Heart left ventricle (tissue), 16 donors: ENCODE data around the gene LGALS3BP. TPM values are rescaled to one million over a fixed set of nuclear protein-coding genes. Genes with fewer than 3 reads are reported as not detected.

ENCODE experiments used
- ATAC-seq, 4 donors: fragments of 200-7000 bp; cut with Tn5 transposase; one replicate each; pipeline ENCODE4 v1.9.1; 2020 to 2022; ENCODE audit warnings: moderate library complexity in 4 of 4, mild to moderate bottlenecking in 3 of 4, moderate number of reproducible peaks in 1 of 4
- DNase-seq, 5 donors: peaks; one replicate each; pipeline ENCODE4 v3.0.0-alpha.2; 2020
- H3K27ac ChIP-seq, 12 donors: fragments of 200-600 bp; sonication (generic) in 4 of 12; one replicate each; pipeline versions ENCODE4 v1.5.0 to v1.8.0; 2016 to 2022; ENCODE audit warnings: mild to moderate bottlenecking in 2 of 12
- H3K27me3 ChIP-seq, 9 donors: fragments of 200-600 bp; sonication (generic) in 2 of 9; one replicate each; pipeline versions ENCODE4 v1.5.1 to v1.8.0; 2016 to 2022; ENCODE audit warnings: mild to moderate bottlenecking in 3 of 9
- H3K36me3 ChIP-seq, 9 donors: fragments of 200-600 bp; sonication (generic) in 2 of 9; one replicate each; pipeline versions ENCODE4 v1.5.0 to v1.8.0; 2018 to 2022; ENCODE audit warnings: mild to moderate bottlenecking in 2 of 9
- H3K4me1 ChIP-seq, 12 donors: fragments of 200-600 bp; sonication (generic) in 4 of 12; one replicate each; pipeline versions ENCODE4 v1.5.0 to v1.8.0; 2016 to 2022; ENCODE audit warnings: mild to moderate bottlenecking in 3 of 12
- H3K4me3 ChIP-seq, 12 donors: fragments of 200-600 bp; sonication (generic) in 4 of 12; one replicate each; pipeline versions ENCODE4 v1.5.0 to v1.8.0; 2017 to 2022; ENCODE audit warnings: mild to moderate bottlenecking in 9 of 12, moderate library complexity in 4 of 12
- H3K9me3 ChIP-seq, 12 donors: fragments of 200-600 bp; sonication (generic) in 4 of 12; one replicate each; pipeline versions ENCODE4 v1.5.0 to v1.8.0; 2016 to 2022; ENCODE audit warnings: mild to moderate bottlenecking in 1 of 12
- POLR2A ChIP-seq, 2 donors: fragments of 450-650 bp; IDR thresholded peaks; one replicate each; pipeline ENCODE4 v1.6.1; 2017; ENCODE audit warnings: antibody characterized with exemption in 2 of 2, mild to moderate bottlenecking in 2 of 2, moderate library complexity in 2 of 2
- WGBS, 4 donors: extraction: QIAGEN DNeasy Blood & Tissue Kit in 2 of 4; methylation state at CpG; one replicate each; pipeline versions ENCODE4 v1.1.5 to v1.1.7; 2013 to 2018; 5-methylcytosine and 5-hydroxymethylcytosine counted together
- intact Hi-C, 10 donors: fragments of 100-400 bp; cut with DNase I; formaldehyde crosslinking; loops; one replicate each; pipeline versions ENCODE4 v1.11.1 to v1.14.2; 2022
- polyA plus RNA-seq, 2 donors: library from polyadenylated mRNA; stranded (reverse); fragments of 200-250 nt; gene quantifications; one replicate each; pipeline ENCODE4 v1.2.3, GENCODE V29; 2013
- total RNA-seq, 9 donors: library from RNA; depleted of rRNA in 2 of 9; stranded (reverse); fragments of >200 nt in 2 of 9; fragmentation: NEBNext Ultra II Directional in 3 of 9; extraction: Animal tissue kit (Norgen Biotek cat#: 25700) in 3 of 9; gene quantifications; one replicate each; pipeline versions ENCODE4 v1.1.0 to v1.2.4, GENCODE V29; 2016 to 2023
- TF ChIP-seq, protein P1 (sequence below), 12 donors: fragments of 200-600 bp; sonication (generic) in 4 of 12; IDR thresholded peaks; one replicate each; pipeline versions ENCODE4 v1.5.0 to v1.8.0; 2018 to 2022; ENCODE audit warnings: antibody characterized with exemption in 12 of 12, mild to moderate bottlenecking in 5 of 12
- donor health status: ischemic (EF 13 %, LVEDD 7.1; RV severe dilation, severe dysfunction).
- donor health status: healthy with polysubstance abuse.
- donor health status: DM: no; HTN: yes; CAD: no.
- donor health status: DM: no; HTN: no; CAD: no.
- donor health status: ischemic (EF 25% LVEDD 6.9; RV normal size, moderate dysfunction).
- donor health status: ischemic (EF 25% LVEDD 5.7; RV mildly dilated, moderate dysfunction).
- donor health status: healthy.
- donor health status: DM: yes; HTN: yes; CAD: no.
- donor health status: ischemic (EF 35%, LVEDD 5.7; RV mildly dilated, moderate dysfunction).
- donor health status: nonischemic (EF 11% LVEDD 7.7; RV severe dilation, severe dysfunction).
- donor health status: DM: yes; HTN: yes; CAD: no.
- donor health status: PGD.
- donor health status: ischemic (EF 29% LVEDD 5.4; RV normal size, mild dysfunction).
- donor health status: nonischemic (EF 23%, LVEDD 6.1; RV moderate dilation, normal function).

Gene LGALS3BP
- total and polyA plus RNA-seq, 11 donors: 178 to 1,343 (median 547) TPM

DNA sequence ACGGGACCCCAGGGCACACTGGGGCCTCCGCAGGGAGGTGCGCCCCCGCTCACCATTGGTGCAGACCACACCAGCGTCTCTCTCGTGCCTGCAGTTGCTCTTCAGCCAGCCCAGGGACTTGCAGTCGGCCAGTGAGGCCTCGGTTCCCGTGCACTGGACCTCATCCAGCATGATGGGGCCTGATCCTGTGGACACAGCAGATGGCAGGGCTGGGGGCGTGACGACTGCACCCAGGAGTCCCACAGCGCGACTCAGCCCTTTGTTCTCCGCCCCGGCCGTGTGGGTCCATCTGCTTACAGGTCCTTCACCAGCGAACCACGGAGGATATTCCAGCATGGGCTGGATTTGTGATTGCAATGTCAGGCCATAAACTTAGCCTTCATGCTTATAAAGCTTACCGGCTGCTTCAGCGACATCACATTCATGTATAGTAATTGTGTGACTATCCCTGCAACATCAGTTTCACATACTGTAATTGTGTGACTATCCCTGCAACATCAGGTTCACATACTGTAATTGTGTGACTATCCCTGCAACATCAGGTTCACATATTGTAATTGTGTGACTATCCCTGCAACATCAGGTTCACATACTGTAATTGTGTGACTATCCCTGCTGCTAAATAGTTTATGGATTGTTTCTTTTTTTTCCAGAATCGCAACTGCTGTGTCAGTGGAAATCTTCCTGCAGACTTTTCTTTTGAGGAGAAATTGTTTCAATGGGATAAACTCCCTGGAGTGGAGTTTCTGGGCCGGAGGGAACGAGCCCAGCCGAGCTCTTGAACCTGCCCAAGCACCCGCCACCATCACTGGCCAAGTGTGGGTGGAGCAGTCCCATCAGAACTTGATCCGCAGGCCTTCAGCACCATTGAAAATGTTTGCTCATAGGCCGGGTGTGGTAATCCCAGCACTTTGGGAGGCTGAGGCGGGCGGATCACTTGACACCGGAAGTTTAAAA lies 4.8 kb downstream of the LGALS3BP start:
- peak in 2 of 4 donors; percentile 11 to 25 for ATAC-seq
- peak overlapping the region in 4 of 12 donors; percentile 17 to 41 (median 26) for H3K4me3 ChIP-seq

DNA sequence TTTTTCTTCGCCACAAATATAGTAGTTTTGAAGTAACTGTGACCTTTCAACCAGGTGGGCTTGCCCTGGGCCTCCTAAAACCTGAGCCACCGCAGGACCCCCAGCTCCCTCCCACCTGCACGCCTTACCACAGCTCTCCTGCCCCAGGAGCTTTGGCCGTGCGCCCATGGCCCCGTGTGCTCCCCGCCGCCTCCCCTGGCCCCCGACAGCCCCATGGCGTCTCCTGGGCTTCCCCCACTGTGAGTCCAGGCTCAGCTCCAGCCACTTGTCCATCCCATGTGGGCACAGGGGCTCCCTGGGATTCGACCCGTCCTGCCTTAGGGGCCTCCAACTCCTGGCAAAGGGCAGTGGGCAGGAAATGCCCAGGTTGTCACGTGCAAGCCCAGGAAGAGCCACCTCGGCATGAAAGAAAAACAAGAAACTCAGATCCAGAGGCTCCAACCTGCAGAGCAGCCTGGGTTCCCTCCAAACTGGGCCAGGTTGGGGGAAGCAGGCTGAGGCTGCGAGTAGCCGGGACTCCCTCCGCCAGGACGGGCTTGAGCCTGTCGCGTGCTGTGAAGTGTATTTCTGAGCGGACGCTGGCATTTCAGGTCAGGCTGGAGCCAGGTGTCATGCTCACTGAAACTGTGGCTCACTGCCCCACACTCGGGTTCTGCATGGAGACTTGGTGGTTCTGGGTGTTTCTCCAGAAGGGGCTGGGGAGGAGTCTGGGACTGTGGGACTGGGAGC lies 5.8 kb downstream of the LGALS3BP start:
- H3K9me3 ChIP-seq: no peaks in the 10 kb centered on the region
- intact Hi-C loops: loop anchor here in 6 of 10 donors (5.0 to 10.0 kb wide), 6 partner anchors 42 to 479 kb away; partner anchors contain the start of gene TIMP2 (in 2 of the 6)
- H3K4me3 ChIP-seq: no peak overlapping the region
- H3K36me3 ChIP-seq: peaks cover 0 to 53% (median 15%) of the 10 kb centered on the region in 9 donors
- 75 to 79% (median 77%) methylated on average over 21 to 23 of the region's 23 CpGs for WGBS, 4 donors
- no peak for DNase-seq
- peaks cover 0 to 83% (median 51%) of the 10 kb centered on the region in 12 donors for H3K4me1 ChIP-seq
- H3K27ac ChIP-seq: peak overlapping the region in 3 of 12 donors; percentile 23 to 79 (median 28)
- no peak for ATAC-seq
- no peak for TF ChIP-seq POLR2A (IDR thresholded peaks at IDR 0.05)
- TF ChIP-seq, protein P1, sequence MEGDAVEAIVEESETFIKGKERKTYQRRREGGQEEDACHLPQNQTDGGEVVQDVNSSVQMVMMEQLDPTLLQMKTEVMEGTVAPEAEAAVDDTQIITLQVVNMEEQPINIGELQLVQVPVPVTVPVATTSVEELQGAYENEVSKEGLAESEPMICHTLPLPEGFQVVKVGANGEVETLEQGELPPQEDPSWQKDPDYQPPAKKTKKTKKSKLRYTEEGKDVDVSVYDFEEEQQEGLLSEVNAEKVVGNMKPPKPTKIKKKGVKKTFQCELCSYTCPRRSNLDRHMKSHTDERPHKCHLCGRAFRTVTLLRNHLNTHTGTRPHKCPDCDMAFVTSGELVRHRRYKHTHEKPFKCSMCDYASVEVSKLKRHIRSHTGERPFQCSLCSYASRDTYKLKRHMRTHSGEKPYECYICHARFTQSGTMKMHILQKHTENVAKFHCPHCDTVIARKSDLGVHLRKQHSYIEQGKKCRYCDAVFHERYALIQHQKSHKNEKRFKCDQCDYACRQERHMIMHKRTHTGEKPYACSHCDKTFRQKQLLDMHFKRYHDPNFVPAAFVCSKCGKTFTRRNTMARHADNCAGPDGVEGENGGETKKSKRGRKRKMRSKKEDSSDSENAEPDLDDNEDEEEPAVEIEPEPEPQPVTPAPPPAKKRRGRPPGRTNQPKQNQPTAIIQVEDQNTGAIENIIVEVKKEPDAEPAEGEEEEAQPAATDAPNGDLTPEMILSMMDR (IDR thresholded peaks at IDR 0.05): no peak
- H3K27me3 ChIP-seq: no peaks in the 10 kb centered on the region

More for the DNA sequence above, 4.8 kb downstream of the LGALS3BP start:
- no peaks in the 10 kb centered on the region for H3K9me3 ChIP-seq
- peak in 3 of 5 donors; percentile 52 to 69 (median 55) for DNase-seq
- WGBS, 4 donors: 39 to 65% (median 56%) methylated on average over 13 to 30 of the region's 30 CpGs
- peaks cover 0 to 87% (median 58%) of the 10 kb centered on the region in 12 donors for H3K4me1 ChIP-seq
- peaks cover 0 to 43% (median 10%) of the 10 kb centered on the region in 9 donors for H3K36me3 ChIP-seq
- TF ChIP-seq, protein P1 (IDR thresholded peaks at IDR 0.05): no peak
- TF ChIP-seq POLR2A (IDR thresholded peaks at IDR 0.05): no peak
- intact Hi-C loops: loop anchor here in 6 of 10 donors (5.0 to 10.0 kb wide), 6 partner anchors 43 to 480 kb away; partner anchors contain the start of gene TIMP2 (in 2 of the 6)
- peak overlapping the region in 11 of 12 donors; percentile 4 to 79 (median 54) for H3K27ac ChIP-seq
- no peaks in the 10 kb centered on the region for H3K27me3 ChIP-seq

DNA sequence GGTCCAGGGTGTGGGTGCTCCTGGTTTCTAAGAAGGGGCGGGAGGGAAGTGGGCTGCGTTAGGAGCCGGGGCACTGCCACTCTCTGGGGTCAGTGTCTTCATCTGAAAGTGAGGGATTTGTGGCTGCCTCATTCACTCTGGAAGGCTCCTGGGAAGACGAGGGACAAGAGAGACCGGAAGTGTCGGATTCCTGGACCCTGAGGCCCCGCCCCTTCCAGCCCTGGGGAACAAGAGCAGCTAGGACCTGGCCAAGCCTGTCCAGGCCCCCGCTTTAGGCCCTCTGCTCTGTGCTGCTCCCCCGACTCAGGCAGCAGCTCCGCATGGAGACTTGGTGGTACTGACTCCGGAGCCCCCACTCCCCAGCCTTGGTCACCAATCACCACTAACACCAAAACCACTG lies 6.5 kb downstream of the LGALS3BP start:
- WGBS, 4 donors: 68 to 71% (median 69%) methylated on average over 10 to 11 of the region's 11 CpGs
- Histone ChIP-seq H3K4me1 (peaks cover 0 to 75% (median 43%) of the 10 kb centered on the region in 12 donors), H3K9me3 (no peaks in the 10 kb centered on the region), H3K36me3 (peaks cover 0 to 61% (median 19%) of the 10 kb centered on the region in 9 donors), H3K27me3 (no peaks in the 10 kb centered on the region), H3K27ac (peak overlapping the region in 4 of 12 donors; percentile 23 to 79 (median 26)), H3K4me3 (no peak overlapping the region)
- ATAC-seq (no peak), DNase-seq (peak in 1 of 5 donors; percentile 64)
- no peak for TF ChIP-seq POLR2A (IDR thresholded peaks at IDR 0.05)
- TF ChIP-seq, protein P1 (IDR thresholded peaks at IDR 0.05): no peak
- intact Hi-C loops: loop anchor here in 6 of 10 donors (5.0 to 10.0 kb wide), 6 partner anchors 41 to 478 kb away; partner anchors contain the start of gene TIMP2 (in 2 of the 6)
